WI38 (cell line): ENCODE measurements around the gene ZNF224.

Experiments
- H3K4me3 ChIP-seq: 2 replicates; pipeline ENCODE4 v1.5.1; 2011; ENCODE audit warnings: low read depth, mild to moderate bottlenecking, control low read depth, low read length
- CTCF ChIP-seq: IDR thresholded peaks from 2 replicates; pipeline ENCODE4 v1.5.1; 2012; ENCODE audit warnings: low read depth, mild to moderate bottlenecking, control low read depth, low read length

ZNF224 gene

GRCh38 chr19:44066305-44066704 is 27.9 kb upstream of the ZNF224 start:
- TF ChIP-seq CTCF: no peak
- H3K4me3 ChIP-seq: no peak overlapping the region

DNA sequence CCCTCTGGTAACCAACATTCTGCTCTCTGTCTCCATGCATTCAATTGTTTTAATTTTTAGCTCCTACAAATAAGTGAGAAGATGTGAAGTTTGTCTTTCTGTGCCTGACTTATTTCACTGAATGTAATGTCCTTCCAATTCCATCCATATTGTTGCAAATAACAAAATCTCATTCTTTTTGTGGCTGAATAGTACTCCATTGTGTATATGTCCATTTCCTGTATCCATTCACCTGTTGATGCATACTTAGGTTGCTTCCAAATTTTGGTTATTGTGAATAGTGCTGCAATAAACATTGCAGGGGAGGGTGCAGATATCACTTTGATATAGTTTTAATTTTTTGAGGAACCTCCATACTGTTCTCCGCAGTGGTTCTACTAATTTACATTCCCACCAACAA is 24.7 kb upstream of the ZNF224 start:
- H3K4me3 ChIP-seq: no peak overlapping the region
- TF ChIP-seq CTCF: no peak

DNA sequence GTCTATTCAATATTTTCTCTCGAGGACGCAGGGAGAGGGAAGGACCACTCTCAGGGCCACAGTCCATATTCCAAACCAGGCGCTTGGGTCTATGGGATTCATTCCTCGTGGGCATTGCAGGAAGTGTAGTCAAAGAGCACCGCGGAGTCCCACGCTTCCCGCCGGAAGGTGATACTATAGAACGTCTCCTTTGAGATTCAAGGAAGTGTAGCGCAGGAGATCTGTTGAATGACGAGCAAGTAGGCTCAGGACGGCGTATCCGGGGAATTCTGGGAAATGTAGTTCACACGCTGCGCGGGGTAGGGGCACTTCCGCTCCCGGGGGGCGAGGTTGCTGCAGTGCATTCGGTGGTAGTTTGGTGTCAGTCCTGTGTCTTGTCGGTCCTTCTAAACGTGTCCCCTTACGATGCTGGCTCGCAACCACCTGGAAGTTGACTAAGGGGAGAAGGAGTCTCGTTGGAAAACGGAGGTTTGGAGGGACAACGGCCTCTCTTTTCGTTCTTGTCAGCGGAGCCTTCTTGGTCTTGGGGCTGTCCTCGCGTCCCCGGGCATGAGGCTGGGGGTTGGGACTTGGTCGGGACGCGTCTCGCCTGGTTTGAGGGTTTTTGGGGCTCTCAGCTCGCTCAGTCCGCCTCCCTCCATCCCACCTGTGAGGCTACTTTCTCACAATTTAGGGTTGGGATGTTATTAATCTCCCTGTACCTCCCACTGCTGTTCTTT is 22.2 kb upstream of the ZNF224 start, which contains the start of gene ZNF284:
Gene ZNF284 (plus strand): TSS at position 336 of the 719 bp plus-strand sequence. CDS start 4,231 bp downstream, outside the sequence.
- TF ChIP-seq CTCF: no peak
- H3K4me3 ChIP-seq: peak within 1 kb of the TSS; percentile 68

- TF ChIP-seq CTCF: no peak
- peak overlapping the region; percentile 68 for H3K4me3 ChIP-seq
Observed at GRCh38 chr19:44072543-44073401, 21.4 kb upstream of the ZNF224 start.

GRCh38 chr19:44076325-44076724 is 17.8 kb upstream of the ZNF224 start:
- no peak overlapping the region for H3K4me3 ChIP-seq
- no peak for TF ChIP-seq CTCF

DNA sequence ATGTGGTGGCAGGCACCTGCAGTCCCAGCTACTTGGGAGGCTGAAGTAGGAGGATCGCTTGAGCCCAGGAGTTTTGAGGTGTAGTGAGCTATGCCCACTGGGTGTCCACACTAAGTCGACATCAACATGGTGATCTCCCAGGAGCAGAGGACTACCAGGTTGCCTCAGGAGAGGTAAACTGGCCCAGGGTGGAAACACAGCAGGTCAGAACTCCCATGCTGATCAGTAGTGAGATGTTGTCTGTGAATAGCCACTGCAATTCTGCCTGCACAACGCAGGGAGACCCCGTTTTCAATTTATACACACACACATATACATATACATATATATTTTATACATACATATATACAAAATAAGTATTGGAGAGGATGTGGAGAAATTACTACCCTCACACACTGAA is 2.1 kb upstream of the ZNF224 start:
- no peak overlapping the region for H3K4me3 ChIP-seq
- TF ChIP-seq CTCF: no peak

GRCh38 chr19:44107751-44108150 is 13.6 kb downstream of the ZNF224 start:
- H3K4me3 ChIP-seq: no peak overlapping the region
- TF ChIP-seq CTCF: no peak
